ENCODE data around the gene DEDD2.
"Not testable (repeated sequence)": the region's sequence is repeated elsewhere in the genome, so short reads cannot be mapped to it uniquely, and the experiment has no call there.

The DEDD2 gene, protein sequence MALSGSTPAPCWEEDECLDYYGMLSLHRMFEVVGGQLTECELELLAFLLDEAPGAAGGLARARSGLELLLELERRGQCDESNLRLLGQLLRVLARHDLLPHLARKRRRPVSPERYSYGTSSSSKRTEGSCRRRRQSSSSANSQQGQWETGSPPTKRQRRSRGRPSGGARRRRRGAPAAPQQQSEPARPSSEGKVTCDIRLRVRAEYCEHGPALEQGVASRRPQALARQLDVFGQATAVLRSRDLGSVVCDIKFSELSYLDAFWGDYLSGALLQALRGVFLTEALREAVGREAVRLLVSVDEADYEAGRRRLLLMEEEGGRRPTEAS

DNA sequence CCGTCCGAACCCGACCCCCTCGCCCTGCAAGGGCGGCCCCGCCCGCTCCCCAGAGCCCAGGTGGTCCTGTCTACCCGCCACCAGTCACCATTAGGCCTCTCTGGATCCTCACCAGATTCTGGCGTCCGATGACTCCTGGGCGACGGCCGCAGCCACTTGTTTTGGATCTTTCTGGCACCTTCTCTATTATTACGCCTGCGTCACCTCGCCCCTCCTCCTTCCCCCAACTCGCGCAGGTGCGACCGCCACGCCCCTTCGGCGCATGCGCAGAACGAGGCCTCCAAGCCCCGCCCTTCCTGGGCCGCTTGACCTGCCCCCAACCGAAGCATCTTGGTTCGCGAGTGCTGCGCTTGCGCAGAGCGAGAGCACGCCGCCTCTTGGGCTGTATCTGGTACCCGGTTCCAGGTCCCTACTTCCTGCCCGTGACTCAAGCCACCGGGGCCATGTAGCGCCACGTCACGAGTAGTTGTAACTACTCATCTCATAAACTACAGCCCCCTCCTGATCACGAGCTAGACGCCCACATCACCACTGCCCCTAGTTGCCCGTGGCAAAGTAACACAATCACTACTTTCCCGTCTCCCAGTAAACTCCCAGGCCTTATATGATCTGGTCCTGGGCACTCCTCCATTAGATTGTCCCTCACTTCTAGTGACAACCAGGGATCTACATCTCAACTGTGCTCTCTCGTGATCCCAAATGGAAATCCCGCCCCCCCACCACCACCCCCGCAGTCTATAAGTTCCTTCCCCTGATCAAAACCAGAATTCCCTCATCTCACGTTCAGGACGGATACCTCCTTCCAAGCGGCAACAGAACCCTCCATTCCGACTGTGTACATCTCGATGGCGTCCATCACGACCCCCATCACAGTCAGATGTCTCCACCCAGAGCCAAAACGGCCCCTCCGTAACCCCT, at the start of gene DEDD2:
Gene DEDD2 (minus strand): TSS at position 158 of the 918 bp plus-strand sequence. CDS start 670 bp downstream, outside the sequence.
- H3K4me3 ChIP-seq (ENCODE audit: control insufficient read depth, low read depth, low read length): peak within 1 kb of the TSS; percentile 90
- TF ChIP-seq, protein P1, sequence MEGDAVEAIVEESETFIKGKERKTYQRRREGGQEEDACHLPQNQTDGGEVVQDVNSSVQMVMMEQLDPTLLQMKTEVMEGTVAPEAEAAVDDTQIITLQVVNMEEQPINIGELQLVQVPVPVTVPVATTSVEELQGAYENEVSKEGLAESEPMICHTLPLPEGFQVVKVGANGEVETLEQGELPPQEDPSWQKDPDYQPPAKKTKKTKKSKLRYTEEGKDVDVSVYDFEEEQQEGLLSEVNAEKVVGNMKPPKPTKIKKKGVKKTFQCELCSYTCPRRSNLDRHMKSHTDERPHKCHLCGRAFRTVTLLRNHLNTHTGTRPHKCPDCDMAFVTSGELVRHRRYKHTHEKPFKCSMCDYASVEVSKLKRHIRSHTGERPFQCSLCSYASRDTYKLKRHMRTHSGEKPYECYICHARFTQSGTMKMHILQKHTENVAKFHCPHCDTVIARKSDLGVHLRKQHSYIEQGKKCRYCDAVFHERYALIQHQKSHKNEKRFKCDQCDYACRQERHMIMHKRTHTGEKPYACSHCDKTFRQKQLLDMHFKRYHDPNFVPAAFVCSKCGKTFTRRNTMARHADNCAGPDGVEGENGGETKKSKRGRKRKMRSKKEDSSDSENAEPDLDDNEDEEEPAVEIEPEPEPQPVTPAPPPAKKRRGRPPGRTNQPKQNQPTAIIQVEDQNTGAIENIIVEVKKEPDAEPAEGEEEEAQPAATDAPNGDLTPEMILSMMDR (IDR thresholded peaks at IDR 0.05; ENCODE audit: control insufficient read depth, insufficient read depth, low read depth, low read length, missing control alignments): no peak
- peak; percentile 93 for DNase-seq (ENCODE audit: low read depth)

DNA sequence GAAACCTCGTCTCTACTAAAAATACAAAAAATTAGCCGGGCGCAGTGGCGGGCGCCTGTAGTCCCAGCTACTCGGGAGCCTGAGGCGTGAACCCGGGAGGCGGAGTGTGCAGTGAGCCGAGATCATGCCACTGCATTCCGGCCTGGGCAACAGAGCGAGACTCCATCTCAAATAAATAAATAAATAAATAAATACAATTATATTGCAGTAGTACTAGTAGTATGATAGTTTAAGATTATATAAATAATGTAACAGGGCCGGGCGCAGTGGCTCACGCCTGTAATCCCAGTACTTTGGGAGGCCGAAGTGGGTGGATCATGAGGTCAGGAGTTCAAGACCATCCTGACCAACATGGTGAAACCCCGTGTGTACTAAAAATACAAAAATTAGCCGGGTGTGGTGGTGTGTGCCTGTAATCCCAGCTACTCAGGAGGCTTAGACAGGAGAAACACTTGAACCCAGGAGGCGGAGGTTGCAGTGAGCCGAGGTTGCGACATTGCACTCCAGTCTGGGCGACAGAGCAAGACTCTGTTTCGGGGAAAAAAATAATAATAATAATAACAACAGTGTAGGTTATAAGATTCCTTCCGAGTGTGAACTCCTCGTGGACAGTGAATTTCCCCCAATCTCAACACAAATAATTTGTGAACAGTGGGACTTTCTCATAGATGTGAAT, 49.6 kb upstream of the DEDD2 start:
- not testable (repeated sequence) for H3K4me3 ChIP-seq (ENCODE audit: control insufficient read depth, low read depth, low read length)

DNA sequence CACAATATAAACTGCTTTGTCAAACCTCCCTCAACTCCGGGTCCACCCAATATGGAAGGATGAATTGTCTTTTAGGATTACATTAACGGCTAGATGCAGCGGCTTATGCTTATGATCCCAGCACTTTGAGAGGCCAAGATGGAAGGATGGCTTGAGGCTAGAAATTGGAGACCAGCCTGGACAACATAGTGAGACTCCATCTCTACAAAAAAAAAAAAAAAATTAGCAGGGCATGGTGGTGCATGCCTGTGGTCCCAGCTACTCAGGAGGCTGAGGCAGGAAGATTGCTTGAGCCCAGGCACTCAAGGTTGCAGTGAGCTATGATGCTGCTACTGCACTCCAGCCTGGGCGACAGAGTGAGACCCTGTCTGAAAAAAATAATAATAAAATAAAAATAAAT, 48.6 kb upstream of the DEDD2 start:
- DNase-seq (ENCODE audit: low read depth); H3K4me3 ChIP-seq (ENCODE audit: control insufficient read depth, low read depth, low read length): not testable (repeated sequence)

More for the DNA sequence above, 49.6 kb upstream of the DEDD2 start:
- not testable (repeated sequence) for DNase-seq (ENCODE audit: low read depth)

DNA sequence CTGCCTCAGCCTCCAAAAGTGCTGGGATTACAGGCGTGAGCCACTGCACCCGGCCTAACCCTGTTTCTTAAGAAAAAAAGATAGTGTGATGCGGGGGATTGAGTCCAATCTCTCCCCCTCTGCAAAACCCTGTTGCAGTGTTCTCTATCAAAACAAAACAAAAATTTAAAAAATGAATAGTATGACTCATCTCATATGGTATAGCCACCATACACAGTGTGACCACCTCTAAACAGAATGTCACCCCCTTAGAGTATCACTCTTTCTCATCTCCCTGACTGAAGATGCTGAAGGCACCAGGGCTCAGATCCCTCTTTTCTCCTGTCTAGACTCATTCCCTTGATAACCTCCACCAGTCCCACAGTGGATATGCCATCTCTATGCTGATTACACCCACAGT, 44.3 kb upstream of the DEDD2 start:
- TF ChIP-seq, protein P1 (IDR thresholded peaks at IDR 0.05; ENCODE audit: control insufficient read depth, insufficient read depth, low read depth, low read length, missing control alignments): no peak
- DNase-seq (ENCODE audit: low read depth): no peak
- no peak overlapping the region for H3K4me3 ChIP-seq (ENCODE audit: control insufficient read depth, low read depth, low read length)

DNA sequence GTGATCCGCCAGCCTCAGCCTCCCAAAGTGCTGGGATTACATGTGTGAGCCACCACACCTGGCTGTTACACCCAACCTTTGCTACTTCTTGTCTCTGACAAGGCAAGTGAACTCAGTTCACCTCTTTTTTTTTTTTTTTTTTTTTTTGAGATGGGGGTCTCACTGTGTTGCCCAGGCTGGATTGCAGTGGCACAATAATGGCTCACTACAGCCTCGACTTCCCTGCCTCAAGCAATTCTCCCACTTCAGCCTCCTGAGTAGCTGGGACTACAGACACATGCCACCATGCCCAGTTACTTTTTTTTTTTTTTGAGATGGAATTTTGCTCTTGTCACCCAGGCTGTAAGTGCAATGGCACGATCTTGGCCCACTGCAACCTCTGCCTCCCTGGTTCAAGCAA, 40.4 kb upstream of the DEDD2 start:
- not testable (repeated sequence) for H3K4me3 ChIP-seq (ENCODE audit: control insufficient read depth, low read depth, low read length); DNase-seq (ENCODE audit: low read depth)

DNA sequence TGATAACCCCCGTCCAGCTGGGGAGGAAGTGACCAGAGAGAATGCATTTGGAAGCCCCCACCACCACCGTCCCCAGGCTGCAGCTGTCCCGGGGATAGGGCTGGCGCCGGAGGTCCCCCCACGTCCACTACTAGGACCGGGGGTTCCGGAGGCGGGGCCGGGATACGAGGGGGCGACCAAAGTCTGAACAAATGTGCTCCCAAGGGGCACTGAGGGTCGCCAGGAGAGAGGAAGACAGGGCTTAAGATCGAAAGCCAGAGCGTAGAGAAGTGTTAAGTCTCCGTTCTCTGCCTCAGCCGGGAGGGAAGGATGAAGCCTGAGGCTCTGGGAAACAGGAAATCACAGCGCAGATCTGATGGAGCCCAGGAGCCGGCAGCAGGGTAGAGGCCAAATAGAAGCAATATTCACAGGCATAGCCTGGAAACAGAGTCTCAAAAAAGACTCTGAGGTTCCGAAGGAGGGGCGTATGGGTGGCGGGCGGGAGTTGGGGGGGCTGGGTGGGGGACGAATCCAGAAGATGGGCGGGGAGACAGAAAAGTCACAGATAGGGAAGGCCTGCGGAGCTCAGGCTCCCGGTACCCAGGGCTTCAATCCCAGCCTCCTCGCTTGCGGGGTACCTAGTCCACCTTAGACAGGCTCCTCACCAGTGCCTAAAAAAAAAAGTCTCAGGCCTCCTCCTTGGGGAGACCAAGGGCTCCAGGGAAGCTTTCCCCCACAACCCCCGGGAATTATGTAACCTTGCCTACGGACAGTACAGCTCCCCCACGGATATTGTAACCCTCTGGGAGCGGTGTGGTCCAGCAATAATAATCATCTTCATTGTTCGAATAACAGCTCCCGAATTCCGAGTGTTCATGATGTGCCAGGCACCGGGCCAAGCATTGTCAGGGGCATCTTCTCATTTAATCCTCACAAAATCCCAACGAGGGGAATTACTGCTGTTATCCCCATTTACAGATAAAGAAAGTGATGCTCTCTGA, 38.6 kb upstream of the DEDD2 start:
- TF ChIP-seq, protein P1 (IDR thresholded peaks at IDR 0.05; ENCODE audit: control insufficient read depth, insufficient read depth, low read depth, low read length, missing control alignments): no peak
- DNase-seq (ENCODE audit: low read depth): no peak
- peak overlapping the region; percentile 80 for H3K4me3 ChIP-seq (ENCODE audit: control insufficient read depth, low read depth, low read length)

DNA sequence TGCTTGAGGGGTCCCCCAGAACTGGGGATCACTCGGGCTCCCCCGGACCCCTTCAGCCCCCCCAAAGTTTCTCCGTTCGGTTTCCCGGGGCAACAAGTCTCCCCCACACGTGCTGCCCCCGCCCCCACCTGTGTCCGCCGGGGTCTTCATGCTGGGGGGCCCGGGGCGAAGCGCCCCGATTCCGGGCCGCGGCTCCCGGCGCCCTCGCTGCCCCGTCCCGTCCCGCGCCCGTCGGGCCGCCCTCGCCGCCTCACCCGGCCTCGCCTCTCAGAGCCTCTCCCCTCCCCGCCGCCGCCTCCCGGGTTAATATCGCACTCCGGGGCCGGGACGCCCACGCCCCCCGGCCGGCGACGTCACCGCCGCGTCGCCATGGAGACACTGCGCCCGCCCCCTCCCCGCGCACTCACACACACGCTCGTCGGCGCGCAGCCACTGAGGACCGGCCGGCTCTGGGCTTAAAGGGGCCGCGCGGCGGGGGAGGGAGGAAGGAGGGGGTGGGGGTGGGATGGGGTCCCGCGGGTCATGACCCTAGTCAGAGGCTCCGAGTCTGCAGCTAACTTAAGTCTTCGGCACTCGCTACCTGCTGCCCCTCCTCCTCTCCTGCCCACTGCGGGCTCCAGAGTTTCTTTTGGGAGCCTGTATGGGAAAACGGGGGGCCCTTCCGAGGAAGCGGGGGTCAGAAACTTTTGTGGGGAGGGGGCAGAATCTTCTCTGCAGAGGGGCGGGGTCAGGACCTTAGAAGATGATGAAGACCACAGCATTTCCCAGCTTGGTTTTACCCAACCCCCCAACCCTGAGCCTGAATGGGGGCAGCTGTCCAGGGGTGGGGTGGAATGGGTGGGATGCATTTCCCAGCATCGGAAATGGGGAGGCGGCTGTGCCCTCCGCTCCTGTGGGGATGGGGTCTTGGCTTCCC, 37.6 kb upstream of the DEDD2 start, which contains the start of gene ERF:
Gene ERF (minus strand): TSS at position 279 of the 916 bp plus-strand sequence. CDS start 129 bp downstream, at position 150.
- no peak for DNase-seq (ENCODE audit: low read depth)
- TF ChIP-seq, protein P1 (IDR thresholded peaks at IDR 0.05; ENCODE audit: control insufficient read depth, insufficient read depth, low read depth, low read length, missing control alignments): no peak
- H3K4me3 ChIP-seq (ENCODE audit: control insufficient read depth, low read depth, low read length): peak within 1 kb of the TSS; percentile 100
